T47D (cell line): Measurements from ENCODE around the gene MYH4.

Experiments used
- DNase-seq, 2 experiments: peaks; one replicate each; pipeline versions ENCODE4 v3.0.0 to v3.0.0-alpha.2; 2011 to 2012; ENCODE audit warnings: low read depth in 1 of 2, low spot score in 1 of 2
- JUND ChIP-seq: IDR thresholded peaks from 2 replicates; pipeline ENCODE4 v1.6.1; 2012; ENCODE audit warnings: low read depth
- in situ Hi-C: cut with HindIII; loops from 2 replicates; pipeline ENCODE4 v1.10.0; 2016; ENCODE audit warnings: low sequenced_read_pairs, low pct_unique_long_range_greater_than_20kb

The MYH4 gene

GRCh38 chr17:10469459-10469858 is at the start of gene MYH4:
TSS of gene MYH4 (minus strand) at chr17:10469559. CDS start at chr17:10466745, 2,814 bp downstream.
- no peak for TF ChIP-seq JUND
- in situ Hi-C loops = no loop called here
- no peak for DNase-seq

GRCh38 chr17:10518271-10519037 is 49.1 kb upstream of the MYH4 start, which contains the start of gene MYH1:
TSS of gene MYH1 (minus strand) at chr17:10518542. CDS start at chr17:10516642, 1,900 bp downstream.
- DNase-seq = no peak
- in situ Hi-C loops = no loop called here
- TF ChIP-seq JUND = no peak

- in situ Hi-C loops = no loop called here
- DNase-seq = no peak
- TF ChIP-seq JUND = no peak
Measured at GRCh38 chr17:10516638-10517037, 47.3 kb upstream of the MYH4 start.

- no peak for DNase-seq
- no peak for TF ChIP-seq JUND
- in situ Hi-C loops = no loop called here
Measured at GRCh38 chr17:10516065-10516464, 46.7 kb upstream of the MYH4 start.

- no peak for TF ChIP-seq JUND
- in situ Hi-C loops = no loop called here
- no peak for DNase-seq
Measured at GRCh38 chr17:10513299-10514067, 44.1 kb upstream of the MYH4 start.

GRCh38 chr17:10512856-10513255 is 43.5 kb upstream of the MYH4 start:
- in situ Hi-C loops = no loop called here
- DNase-seq = no peak
- no peak for TF ChIP-seq JUND

GRCh38 chr17:10499950-10500349 is 30.6 kb upstream of the MYH4 start:
- DNase-seq = no peak
- TF ChIP-seq JUND = no peak
- in situ Hi-C loops = no loop called here

- DNase-seq = no peak
- in situ Hi-C loops = no loop called here
- no peak for TF ChIP-seq JUND
Measured at GRCh38 chr17:10492004-10492403, 22.6 kb upstream of the MYH4 start.

- no peak for DNase-seq
- TF ChIP-seq JUND = no peak
- in situ Hi-C loops = no loop called here
Measured at GRCh38 chr17:10482252-10482651, 12.9 kb upstream of the MYH4 start.

- no peak for TF ChIP-seq JUND
- DNase-seq = no peak
- in situ Hi-C loops = no loop called here
Measured at GRCh38 chr17:10477701-10478100, 8.3 kb upstream of the MYH4 start.

- no peak for DNase-seq
- in situ Hi-C loops = no loop called here
- no peak for TF ChIP-seq JUND
Measured at GRCh38 chr17:10474536-10474935, 5.2 kb upstream of the MYH4 start.

- in situ Hi-C loops = no loop called here
- no peak for DNase-seq
- no peak for TF ChIP-seq JUND
Measured at GRCh38 chr17:10471858-10472257, 2.5 kb upstream of the MYH4 start.

- no peak for DNase-seq
Measured at GRCh38 chr17:10463402-10463801, 6.0 kb downstream of the MYH4 start.

More at GRCh38 chr17:10463402-10463801, 6.0 kb downstream of the MYH4 start:
- in situ Hi-C loops = no loop called here
- TF ChIP-seq JUND = no peak
